ENCODE measurements around the gene PRCC.

PRCC gene

GRCh38 chr1:156750191-156750672 is 17.1 kb upstream of the PRCC start:
- Mint-ChIP-seq H3K27ac (peak overlapping the region; percentile 99), H3K4me3 (peak overlapping the region; percentile 94 to 99 (median 97)), H3K4me1 (peaks cover 74% of the 10 kb centered on the region), H3K9me3 (no peaks in the 10 kb centered on the region), H3K36me3 (ENCODE audit: low read depth) (peaks cover 8% of the 10 kb centered on the region), H3K27me3 (ENCODE audit: low read depth) (no peaks in the 10 kb centered on the region)
- no peak for TF ChIP-seq CTCF (IDR thresholded peaks at IDR 0.05; ENCODE audit: unreplicated experiment in 3 of 3)

GRCh38 chr1:156750711-156751450 is 16.5 kb upstream of the PRCC start:
- no peak for TF ChIP-seq CTCF (IDR thresholded peaks at IDR 0.05; ENCODE audit: unreplicated experiment in 3 of 3)
- no peaks in the 10 kb centered on the region for H3K9me3 Mint-ChIP-seq
- no peaks in the 10 kb centered on the region for H3K27me3 Mint-ChIP-seq (ENCODE audit: low read depth)
- H3K4me3 Mint-ChIP-seq = peak overlapping the region; percentile 94 to 99 (median 97)
- peaks cover 72% of the 10 kb centered on the region for H3K4me1 Mint-ChIP-seq
- H3K36me3 Mint-ChIP-seq (ENCODE audit: low read depth) = peaks cover 3% of the 10 kb centered on the region
- H3K27ac Mint-ChIP-seq = peak overlapping the region; percentile 99

- H3K4me1 Mint-ChIP-seq = peaks cover 66% of the 10 kb centered on the region
- peak within 1 kb of the TSS; percentile 97 to 99 (median 98) for H3K4me3 Mint-ChIP-seq
- H3K27me3 Mint-ChIP-seq (ENCODE audit: low read depth) = no peaks in the 10 kb centered on the region
- TF ChIP-seq CTCF (IDR thresholded peaks at IDR 0.05; ENCODE audit: unreplicated experiment in 3 of 3) = no peak
- peak within 1 kb of the TSS; percentile 99 for H3K27ac Mint-ChIP-seq
- no peaks in the 10 kb centered on the region for H3K9me3 Mint-ChIP-seq
- no peaks in the 10 kb centered on the region for H3K36me3 Mint-ChIP-seq (ENCODE audit: low read depth)
Observed at GRCh38 chr1:156751451-156751756, 15.9 kb upstream of the PRCC start, which contains the start of gene HDGF. HDGF (minus strand) TSS chr1:156751675; CDS start chr1:156751429, 246 bp downstream.

GRCh38 chr1:156751757-156752481 is 15.4 kb upstream of the PRCC start:
- H3K27me3 Mint-ChIP-seq (ENCODE audit: low read depth) = no peaks in the 10 kb centered on the region
- peak overlapping the region; percentile 96 to 98 (median 97) for H3K4me3 Mint-ChIP-seq
- H3K36me3 Mint-ChIP-seq (ENCODE audit: low read depth) = no peaks in the 10 kb centered on the region
- H3K27ac Mint-ChIP-seq = peak overlapping the region; percentile 92 to 97 (median 95)
- H3K4me1 Mint-ChIP-seq = peaks cover 61% of the 10 kb centered on the region
- no peak for TF ChIP-seq CTCF (IDR thresholded peaks at IDR 0.05; ENCODE audit: unreplicated experiment in 3 of 3)
- H3K9me3 Mint-ChIP-seq = no peaks in the 10 kb centered on the region

- Mint-ChIP-seq H3K27ac (peak overlapping the region; percentile 92 to 97 (median 95)), H3K36me3 (ENCODE audit: low read depth) (no peaks in the 10 kb centered on the region), H3K4me1 (peaks cover 53% of the 10 kb centered on the region), H3K4me3 (peak overlapping the region; percentile 96 to 98 (median 97)), H3K27me3 (ENCODE audit: low read depth) (no peaks in the 10 kb centered on the region), H3K9me3 (no peaks in the 10 kb centered on the region)
- no peak for TF ChIP-seq CTCF (IDR thresholded peaks at IDR 0.05; ENCODE audit: unreplicated experiment in 3 of 3)
Observed at GRCh38 chr1:156752843-156753482, 14.4 kb upstream of the PRCC start.

Measured in nephron (organoid).